ENCODE data around the gene ZNF780A. TPM values are rescaled to one million over a fixed set of nuclear protein-coding genes. Genes with fewer than 3 reads are reported as not detected.

Gene ZNF780A
- total and polyA plus RNA-seq, 2 experiments from 2014 or later: 3.9 to 7.2 TPM

DNA sequence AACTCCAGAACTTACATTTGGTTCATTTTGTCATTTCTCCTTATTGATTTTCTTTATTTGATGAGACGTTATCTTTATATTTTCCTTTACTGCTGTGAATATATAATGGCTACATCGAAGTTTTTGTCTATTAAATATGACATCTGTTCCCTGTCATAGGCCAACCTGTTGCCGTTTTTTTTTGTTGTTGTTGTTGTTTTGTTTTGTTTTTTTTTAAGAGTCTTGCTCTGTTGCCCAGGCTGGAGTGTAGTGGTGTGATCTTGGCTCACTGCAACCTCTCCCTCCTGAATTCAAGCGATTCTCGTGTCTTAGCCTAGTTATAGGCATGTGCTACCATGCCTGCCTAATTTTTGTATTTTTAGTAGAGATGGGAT, 64.2 kb downstream of the ZNF780A start:
- Histone ChIP-seq H3K4me1 (ENCODE audit: insufficient read depth) (no peaks in the 10 kb centered on the region), H3F3A (ENCODE audit: insufficient read depth) (no peaks in the 10 kb centered on the region), H3K27ac (no peak overlapping the region), H3K4me2 (ENCODE audit: unreplicated experiment) (no peak overlapping the region), H3K9ac (no peak overlapping the region), H3K36me3 (ENCODE audit: low read depth) (peaks cover 9% of the 10 kb centered on the region; the same call in 1 of the 2 replicates), H3K79me2 (ENCODE audit: insufficient read depth) (no peaks in the 10 kb centered on the region), H3K9me3 (ENCODE audit: low read depth) (peaks cover 5% of the 10 kb centered on the region), H4K20me1 (ENCODE audit: insufficient read depth) (no peaks in the 10 kb centered on the region), H3K9me2 (ENCODE audit: insufficient read depth) (no peaks in the 10 kb centered on the region), H3K4me3 (no peak overlapping the region), H2AFZ (no peak overlapping the region), H3K27me3 (replicated peaks; ENCODE audit: insufficient read depth) (no peaks in the 10 kb centered on the region)
- TF ChIP-seq EZH2phosphoT487 (IDR thresholded peaks at IDR 0.05; ENCODE audit: insufficient read depth, low read depth): no peak
- TF ChIP-seq EZH2 (IDR thresholded peaks at IDR 0.05; ENCODE audit: insufficient read depth, poor library complexity, severe bottlenecking): no peak
- in situ Hi-C loops (cut with MboI): no loop called here
- WGBS, 2 experiments (ENCODE audit: low coverage in 1 of 2, low lambda C conversion rate in 2 of 2, missing lambda C conversion rate in 2 of 2): 89% methylated on average over 5 of the region's 5 CpGs
- no peak for DNase-seq

DNA sequence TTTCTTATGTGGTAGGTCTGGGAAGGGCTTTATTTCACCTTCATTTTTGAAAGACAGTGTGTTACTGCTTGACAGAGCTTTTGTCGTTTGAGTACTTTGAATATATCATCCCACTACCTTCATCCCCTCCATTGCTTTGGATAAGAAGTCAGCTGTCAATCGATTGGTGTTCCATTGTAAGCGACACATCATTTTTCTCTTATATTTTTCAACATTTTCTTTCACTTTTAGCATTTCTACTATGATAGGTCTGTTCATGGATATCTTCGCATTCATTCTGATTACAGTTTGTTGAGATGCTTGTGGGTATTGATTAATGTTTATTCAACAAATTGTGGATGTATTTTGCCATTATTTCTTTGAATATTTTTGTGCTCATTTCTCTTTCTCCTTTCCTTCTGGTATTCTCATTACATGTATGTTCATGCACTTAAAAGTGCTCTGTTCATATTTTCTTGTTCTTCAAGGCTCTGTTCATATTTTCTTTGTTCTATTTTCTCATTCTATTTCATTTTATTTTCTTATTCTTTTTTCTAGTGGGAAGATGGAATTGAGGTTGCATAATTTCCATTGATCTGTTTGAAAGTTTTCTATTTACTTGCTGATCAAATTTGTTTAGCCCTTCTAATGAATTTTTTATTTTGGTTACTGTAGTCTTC, 64.7 kb downstream of the ZNF780A start:
- peaks cover 5% of the 10 kb centered on the region for H3K9me3 ChIP-seq (ENCODE audit: low read depth)
- WGBS, 2 experiments (ENCODE audit: low coverage in 1 of 2, low lambda C conversion rate in 2 of 2, missing lambda C conversion rate in 2 of 2): 91 to 92% methylated on average over 4 of the region's 4 CpGs

GRCh38 chr19:40023969-40024368, 66.8 kb downstream of the ZNF780A start:
- WGBS, 2 experiments (ENCODE audit: low coverage in 1 of 2, low lambda C conversion rate in 2 of 2, missing lambda C conversion rate in 2 of 2): 69 to 71% methylated on average over 3 of the region's 3 CpGs
- peaks cover 5% of the 10 kb centered on the region for H3K9me3 ChIP-seq (ENCODE audit: low read depth)
- in situ Hi-C loops (cut with MboI): no loop called here

More for the DNA sequence above, 64.7 kb downstream of the ZNF780A start:
- Histone ChIP-seq H3K4me3 (no peak overlapping the region), H3K4me2 (ENCODE audit: unreplicated experiment) (no peak overlapping the region), H3K9me2 (ENCODE audit: insufficient read depth) (no peaks in the 10 kb centered on the region), H3K9ac (no peak overlapping the region), H3F3A (ENCODE audit: insufficient read depth) (no peaks in the 10 kb centered on the region), H2AFZ (no peak overlapping the region), H3K36me3 (ENCODE audit: low read depth) (peaks cover 9% of the 10 kb centered on the region; the same call in 1 of the 2 replicates), H4K20me1 (ENCODE audit: insufficient read depth) (no peaks in the 10 kb centered on the region), H3K79me2 (ENCODE audit: insufficient read depth) (no peaks in the 10 kb centered on the region), H3K27ac (no peak overlapping the region), H3K27me3 (replicated peaks; ENCODE audit: insufficient read depth) (no peaks in the 10 kb centered on the region), H3K4me1 (ENCODE audit: insufficient read depth) (no peaks in the 10 kb centered on the region)
- no peak for TF ChIP-seq EZH2 (IDR thresholded peaks at IDR 0.05; ENCODE audit: insufficient read depth, poor library complexity, severe bottlenecking)
- no peak for TF ChIP-seq EZH2phosphoT487 (IDR thresholded peaks at IDR 0.05; ENCODE audit: insufficient read depth, low read depth)
- no peak for DNase-seq
- in situ Hi-C loops (cut with MboI): no loop called here

More at GRCh38 chr19:40023969-40024368, 66.8 kb downstream of the ZNF780A start:
- no peak overlapping the region for H3K9ac ChIP-seq
- no peaks in the 10 kb centered on the region for H3F3A ChIP-seq (ENCODE audit: insufficient read depth)
- H4K20me1 ChIP-seq (ENCODE audit: insufficient read depth): no peaks in the 10 kb centered on the region
- TF ChIP-seq EZH2phosphoT487 (IDR thresholded peaks at IDR 0.05; ENCODE audit: insufficient read depth, low read depth) (no peak), EZH2 (IDR thresholded peaks at IDR 0.05; ENCODE audit: insufficient read depth, poor library complexity, severe bottlenecking) (no peak)
- H3K9me2 ChIP-seq (ENCODE audit: insufficient read depth): no peaks in the 10 kb centered on the region
- no peaks in the 10 kb centered on the region for H3K79me2 ChIP-seq (ENCODE audit: insufficient read depth)
- H3K4me1 ChIP-seq (ENCODE audit: insufficient read depth): no peaks in the 10 kb centered on the region
- DNase-seq: no peak
- H3K4me3 ChIP-seq: no peak overlapping the region
- H2AFZ ChIP-seq: no peak overlapping the region
- H3K27me3 ChIP-seq (replicated peaks; ENCODE audit: insufficient read depth): no peaks in the 10 kb centered on the region
- 0 out of 2 replicates have a peak, but pooled peaks cover 2% of the 10 kb centered on the region for H3K36me3 ChIP-seq (ENCODE audit: low read depth)
- no peak overlapping the region for H3K27ac ChIP-seq
- no peak overlapping the region for H3K4me2 ChIP-seq (ENCODE audit: unreplicated experiment)

Other genes with a start within 250 kb of the ZNF780A start
- gene FBL, start 244.6 kb downstream of the ZNF780A start, total RNA-seq (2014; rRNA removed; shearing (Covaris generic)): 59.3 and 66.9 TPM in 2 replicates
- gene FBL, start 244.6 kb downstream of the ZNF780A start, polyA plus RNA-seq (2016; fragmentation: Nextera tagmentation; extraction: Ambion mirVana): 61.1 and 63.9 TPM in 2 replicates
- not detected in 2 replicates for gene FCGBP, start 156.3 kb downstream of the ZNF780A start, total RNA-seq (2014; rRNA removed; shearing (Covaris generic))
- gene FCGBP, start 156.3 kb downstream of the ZNF780A start, polyA plus RNA-seq (2016; fragmentation: Nextera tagmentation; extraction: Ambion mirVana): not detected in 2 replicates
- 94.8 and 137 TPM in 2 replicates for gene PSMC4, start 119.8 kb downstream of the ZNF780A start, total RNA-seq (2014; rRNA removed; shearing (Covaris generic))
- gene PSMC4, start 119.8 kb downstream of the ZNF780A start, polyA plus RNA-seq (2016; fragmentation: Nextera tagmentation; extraction: Ambion mirVana): 112 and 113 TPM in 2 replicates
- gene ZNF546, start 93.9 kb downstream of the ZNF780A start, total RNA-seq (2014; rRNA removed; shearing (Covaris generic)): 1.4 and 6.1 TPM in 2 replicates
- gene ZNF546, start 93.9 kb downstream of the ZNF780A start, polyA plus RNA-seq (2016; fragmentation: Nextera tagmentation; extraction: Ambion mirVana): 1.2 and 2.1 TPM in 2 replicates
- gene ZNF780B, start 34.7 kb downstream of the ZNF780A start, total RNA-seq (2014; rRNA removed; shearing (Covaris generic)): 5.1 and 12.0 TPM in 2 replicates
- gene ZNF780B, start 34.7 kb downstream of the ZNF780A start, polyA plus RNA-seq (2016; fragmentation: Nextera tagmentation; extraction: Ambion mirVana): 2.9 and 3.3 TPM in 2 replicates
- 8.6 and 13.1 TPM in 2 replicates for gene MAP3K10, start 100.5 kb upstream of the ZNF780A start, total RNA-seq (2014; rRNA removed; shearing (Covaris generic))
- gene MAP3K10, start 100.5 kb upstream of the ZNF780A start, polyA plus RNA-seq (2016; fragmentation: Nextera tagmentation; extraction: Ambion mirVana): 1.4 and 1.8 TPM in 2 replicates
- gene TTC9B, start 127.4 kb upstream of the ZNF780A start, total RNA-seq (2014; rRNA removed; shearing (Covaris generic)): not detected in 2 replicates
- gene TTC9B, start 127.4 kb upstream of the ZNF780A start, polyA plus RNA-seq (2016; fragmentation: Nextera tagmentation; extraction: Ambion mirVana): 0.15 TPM in 1 of 2 replicates, not detected in the other
- not detected in 2 replicates for gene CCNP, start 135.7 kb upstream of the ZNF780A start, total RNA-seq (2014; rRNA removed; shearing (Covaris generic))
- 0.19 and 0.23 TPM in 2 replicates for gene CCNP, start 135.7 kb upstream of the ZNF780A start, polyA plus RNA-seq (2016; fragmentation: Nextera tagmentation; extraction: Ambion mirVana)
- gene AKT2, start 194.4 kb upstream of the ZNF780A start, total RNA-seq (2014; rRNA removed; shearing (Covaris generic)): 123 and 145 TPM in 2 replicates
- 41.5 and 42.5 TPM in 2 replicates for gene AKT2, start 194.4 kb upstream of the ZNF780A start, polyA plus RNA-seq (2016; fragmentation: Nextera tagmentation; extraction: Ambion mirVana)

Measured in GM23248 (cell line).